Peyer's patch (tissue), 4 donors: ENCODE measurements around the gene PBX2. TPM values are rescaled to one million over a fixed set of nuclear protein-coding genes. Genes with fewer than 3 reads are reported as not detected.

Experiments
- DNase-seq, 3 donors: peaks; one replicate each; pipeline ENCODE4 v3.0.0-alpha.2; 2017 to 2019
- H3K27ac ChIP-seq, 4 donors: fragments of 200-600 bp; sonication (generic); one replicate each; pipeline ENCODE4 v1.5.1; 2016 to 2019
- H3K27me3 ChIP-seq, 2 donors: fragments of 200-600 bp; sonication (generic); one replicate each; pipeline ENCODE4 v1.5.1; 2019
- H3K36me3 ChIP-seq, 3 donors: fragments of 200-600 bp; sonication (generic); one replicate each; pipeline ENCODE4 v1.5.1; 2016 to 2019
- H3K4me1 ChIP-seq, 4 donors: fragments of 200-600 bp; sonication (generic); one replicate each; pipeline ENCODE4 v1.5.1; 2016 to 2019
- H3K4me3 ChIP-seq, 4 donors: fragments of 200-600 bp; sonication (generic); 1 replicate in 3 of 4; 2 replicates in 1 of 4; pipeline ENCODE4 v1.5.1; 2016 to 2019; ENCODE audit warnings: mild to moderate bottlenecking in 1 of 4
- H3K9me3 ChIP-seq, 4 donors: fragments of 200-600 bp; sonication (generic); one replicate each; pipeline ENCODE4 v1.5.1; 2016 to 2019; ENCODE audit warnings: mild to moderate bottlenecking in 1 of 4
- POLR2A ChIP-seq, 2 donors: fragments of 450-650 bp; IDR thresholded peaks; one replicate each; pipeline ENCODE4 v1.5.1; 2017; ENCODE audit warnings: antibody characterized with exemption in 2 of 2, mild to moderate bottlenecking in 2 of 2, moderate library complexity in 2 of 2
- total RNA-seq, 4 donors: library from RNA; depleted of rRNA; stranded (reverse); fragments of >200 nt; gene quantifications; one replicate each; pipeline ENCODE4 v1.1.0, GENCODE V29; 2016
- TF ChIP-seq, protein P1 (sequence below), 6 experiments: fragments of 450-650 bp in 4 of 6; fragments of 200-600 bp in 2 of 6; sonication (generic) in 1 of 6; IDR thresholded peaks; one replicate each; pipeline ENCODE4 v1.5.1; 2017 to 2019; ENCODE audit warnings: antibody characterized with exemption in 6 of 6, mild to moderate bottlenecking in 3 of 6, moderate library complexity in 1 of 6

PBX2 gene
- total RNA-seq, 4 donors from 2014 or later: 33.3 to 74.3 (median 64.4) TPM

DNA sequence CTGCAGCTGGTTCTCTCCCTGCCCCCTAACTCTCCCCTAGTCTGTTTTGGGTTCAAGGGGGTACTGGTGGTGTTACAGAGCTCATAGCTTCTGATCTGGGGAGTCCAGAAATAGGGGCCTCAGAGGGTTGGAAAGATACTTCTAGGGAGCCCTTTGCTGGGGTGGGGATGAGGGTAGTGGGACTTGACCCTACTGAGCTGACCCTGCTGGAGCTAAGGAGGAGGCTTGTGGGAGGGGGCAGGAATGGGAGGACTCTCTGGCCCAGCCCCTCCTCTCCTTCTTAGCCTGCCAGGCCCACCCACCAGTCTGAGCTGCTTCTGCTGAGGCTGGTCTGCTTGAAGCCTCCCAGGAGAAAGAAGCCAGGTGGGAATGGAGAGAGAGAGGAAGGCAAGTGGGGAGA lies 25.7 kb downstream of the PBX2 start, which contains the start of gene EGFL8:
Gene EGFL8, plus strand, starts transcription at position 301 of the 400 bp plus-strand sequence. CDS start 1,571 bp downstream, outside the sequence.
- Histone ChIP-seq H3K4me1 (no peaks in the 10 kb centered on the region), H3K27me3 (no peaks in the 10 kb centered on the region), H3K36me3 (peaks cover 0 to 45% (median 0%) of the 10 kb centered on the region in 3 donors), H3K4me3 (no peak within 1 kb of the TSS), H3K9me3 (no peaks in the 10 kb centered on the region), H3K27ac (peak within 1 kb of the TSS in 1 of 4 donors; percentile 13)
- TF ChIP-seq, protein P1, sequence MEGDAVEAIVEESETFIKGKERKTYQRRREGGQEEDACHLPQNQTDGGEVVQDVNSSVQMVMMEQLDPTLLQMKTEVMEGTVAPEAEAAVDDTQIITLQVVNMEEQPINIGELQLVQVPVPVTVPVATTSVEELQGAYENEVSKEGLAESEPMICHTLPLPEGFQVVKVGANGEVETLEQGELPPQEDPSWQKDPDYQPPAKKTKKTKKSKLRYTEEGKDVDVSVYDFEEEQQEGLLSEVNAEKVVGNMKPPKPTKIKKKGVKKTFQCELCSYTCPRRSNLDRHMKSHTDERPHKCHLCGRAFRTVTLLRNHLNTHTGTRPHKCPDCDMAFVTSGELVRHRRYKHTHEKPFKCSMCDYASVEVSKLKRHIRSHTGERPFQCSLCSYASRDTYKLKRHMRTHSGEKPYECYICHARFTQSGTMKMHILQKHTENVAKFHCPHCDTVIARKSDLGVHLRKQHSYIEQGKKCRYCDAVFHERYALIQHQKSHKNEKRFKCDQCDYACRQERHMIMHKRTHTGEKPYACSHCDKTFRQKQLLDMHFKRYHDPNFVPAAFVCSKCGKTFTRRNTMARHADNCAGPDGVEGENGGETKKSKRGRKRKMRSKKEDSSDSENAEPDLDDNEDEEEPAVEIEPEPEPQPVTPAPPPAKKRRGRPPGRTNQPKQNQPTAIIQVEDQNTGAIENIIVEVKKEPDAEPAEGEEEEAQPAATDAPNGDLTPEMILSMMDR (IDR thresholded peaks at IDR 0.05): no peak
- no peak for TF ChIP-seq POLR2A (IDR thresholded peaks at IDR 0.05)
- no peak for DNase-seq

DNA sequence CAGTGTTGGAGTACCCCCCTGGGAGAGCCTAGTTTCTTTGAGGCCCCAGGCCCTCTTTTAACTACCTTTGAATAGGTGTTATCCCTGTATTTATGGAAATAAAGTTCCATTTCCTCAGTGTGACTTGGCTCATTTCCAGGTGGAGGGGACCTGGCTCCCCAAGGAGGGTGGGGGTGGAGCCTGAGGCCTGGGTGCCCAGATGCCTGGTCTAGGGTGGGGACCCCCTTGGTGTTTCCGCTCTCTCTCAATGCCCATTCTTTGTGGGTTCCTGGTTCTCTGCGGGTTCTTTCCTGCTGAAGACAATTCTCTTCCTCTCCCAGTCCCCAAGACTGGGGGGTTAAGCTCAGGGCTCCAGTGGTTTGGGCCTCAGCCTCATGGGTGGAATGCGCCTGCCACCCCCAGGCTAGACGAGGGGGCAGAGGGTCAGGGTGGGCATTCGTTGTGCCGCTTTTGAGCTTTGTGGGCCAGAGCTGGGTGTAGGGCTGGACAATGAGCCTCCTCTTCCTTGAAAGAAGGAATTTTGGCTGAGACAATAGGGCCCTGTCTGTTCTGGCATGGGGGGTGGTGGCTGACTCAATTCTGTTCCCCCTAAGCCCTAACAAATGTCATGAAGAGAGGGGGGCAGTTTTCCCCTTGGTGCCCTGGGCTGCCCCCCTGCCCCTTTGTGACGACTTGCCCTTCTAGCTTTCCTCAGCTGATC lies 26.3 kb downstream of the PBX2 start:
- Histone ChIP-seq H3K4me3 (no peak overlapping the region), H3K36me3 (peaks cover 0 to 42% (median 0%) of the 10 kb centered on the region in 3 donors), H3K27me3 (no peaks in the 10 kb centered on the region), H3K9me3 (no peaks in the 10 kb centered on the region), H3K27ac (peak overlapping the region in 1 of 4 donors; percentile 13), H3K4me1 (no peaks in the 10 kb centered on the region)
- no peak for TF ChIP-seq POLR2A (IDR thresholded peaks at IDR 0.05)
- no peak for DNase-seq

DNA sequence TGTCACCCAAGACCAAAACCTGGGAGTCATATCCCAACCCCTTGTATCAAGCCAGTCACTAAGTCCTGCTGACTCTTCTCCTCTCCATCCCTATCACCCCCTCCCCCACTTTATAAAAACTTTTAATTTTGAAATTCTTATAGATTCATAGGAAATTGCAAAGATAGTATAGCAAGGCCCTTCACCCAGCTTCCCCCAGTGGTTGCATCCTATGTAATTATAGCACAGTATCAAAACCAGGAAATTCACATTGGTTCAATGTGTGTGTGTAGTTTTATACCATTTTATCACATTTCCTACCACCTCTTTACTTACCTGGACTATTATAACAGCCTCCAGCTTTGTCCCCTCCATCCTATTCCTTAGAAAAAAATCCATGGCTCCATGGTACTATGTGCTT lies 31.9 kb downstream of the PBX2 start:
- Histone ChIP-seq H3K27me3 (no peaks in the 10 kb centered on the region), H3K4me3 (no peak overlapping the region), H3K27ac (no peak overlapping the region), H3K36me3 (peaks cover 0 to 51% (median 0%) of the 10 kb centered on the region in 3 donors), H3K4me1 (peaks cover 0 to 15% (median 5%) of the 10 kb centered on the region in 4 donors), H3K9me3 (no peaks in the 10 kb centered on the region)
- no peak for TF ChIP-seq POLR2A (IDR thresholded peaks at IDR 0.05)
- TF ChIP-seq, protein P1 (IDR thresholded peaks at IDR 0.05): no peak
- DNase-seq: no peak

DNA sequence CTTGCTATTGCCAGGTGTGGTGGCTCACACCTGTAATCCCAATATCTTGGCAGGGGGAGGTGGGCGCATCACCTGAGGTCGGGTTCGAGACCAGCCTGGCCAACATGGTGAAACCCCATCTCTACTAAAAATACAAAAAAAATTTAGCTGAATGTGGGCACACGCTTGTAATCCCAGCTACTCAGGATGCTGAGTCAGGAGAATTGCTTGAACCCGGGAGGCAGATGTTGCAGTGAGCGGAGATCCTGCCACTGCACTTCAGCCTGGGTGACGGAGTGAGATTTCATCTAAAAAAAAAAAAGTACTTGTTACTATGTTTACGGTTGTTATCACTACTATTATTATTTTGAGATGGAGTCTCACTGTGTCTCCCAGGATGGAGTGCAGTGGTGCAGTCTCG lies 33.1 kb downstream of the PBX2 start:
- H3K4me1 ChIP-seq: peaks cover 0 to 27% (median 5%) of the 10 kb centered on the region in 4 donors
- DNase-seq: no peak
- H3K9me3 ChIP-seq: no peaks in the 10 kb centered on the region
- H3K27ac ChIP-seq: no peak overlapping the region
- peaks cover 0 to 44% (median 0%) of the 10 kb centered on the region in 3 donors for H3K36me3 ChIP-seq
- H3K4me3 ChIP-seq: no peak overlapping the region
- H3K27me3 ChIP-seq: no peaks in the 10 kb centered on the region
- no peak for TF ChIP-seq POLR2A (IDR thresholded peaks at IDR 0.05)
- TF ChIP-seq, protein P1 (IDR thresholded peaks at IDR 0.05): no peak

DNA sequence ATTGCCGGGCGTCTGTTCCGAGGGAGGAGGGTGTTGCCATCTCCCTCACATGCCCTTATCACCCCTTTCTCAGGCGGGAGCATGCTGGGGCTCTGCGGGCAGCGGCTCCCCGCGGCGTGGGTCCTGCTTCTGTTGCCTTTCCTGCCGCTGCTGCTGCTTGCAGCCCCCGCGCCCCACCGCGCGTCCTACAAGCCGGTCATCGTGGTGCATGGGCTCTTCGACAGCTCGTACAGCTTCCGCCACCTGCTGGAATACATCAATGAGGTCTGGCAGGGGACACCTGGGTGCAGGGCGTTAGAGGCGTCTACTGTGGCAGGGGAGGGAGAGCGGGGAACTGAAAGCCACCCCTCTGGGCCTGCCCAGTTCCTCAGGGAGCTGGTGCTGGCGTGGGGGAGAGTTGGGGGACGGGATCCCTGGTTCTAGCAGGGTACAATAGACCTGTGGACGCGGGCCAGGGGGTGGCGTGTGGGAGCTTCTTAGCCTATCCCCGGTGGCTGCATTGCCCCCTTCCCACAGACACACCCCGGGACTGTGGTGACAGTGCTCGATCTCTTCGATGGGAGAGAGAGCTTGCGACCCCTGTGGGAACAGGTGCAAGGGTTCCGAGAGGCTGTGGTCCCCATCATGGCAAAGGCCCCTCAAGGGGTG lies 35.4 kb downstream of the PBX2 start:
- no peaks in the 10 kb centered on the region for H3K27me3 ChIP-seq
- H3K9me3 ChIP-seq: no peaks in the 10 kb centered on the region
- no peak for TF ChIP-seq POLR2A (IDR thresholded peaks at IDR 0.05)
- TF ChIP-seq, protein P1 (IDR thresholded peaks at IDR 0.05): peak; percentile 52 to 84 (median 65)
- peak overlapping the region; percentile 50 to 74 (median 69) for H3K4me3 ChIP-seq
- H3K27ac ChIP-seq: peak overlapping the region; percentile 72 to 85 (median 78)
- peak; percentile 78 to 90 (median 81) for DNase-seq
- peaks cover 0 to 34% (median 0%) of the 10 kb centered on the region in 3 donors for H3K36me3 ChIP-seq
- peaks cover 0 to 30% (median 5%) of the 10 kb centered on the region in 4 donors for H3K4me1 ChIP-seq
